Esophagus squamous epithelium (tissue), 4 donors: ENCODE measurements around the gene SNX2.

Experiments
- POLR2A ChIP-seq, 4 donors: fragments of 450-650 bp; IDR thresholded peaks; one replicate each; pipeline ENCODE4 v1.6.1; 2017; ENCODE audit warnings: antibody characterized with exemption in 4 of 4, mild to moderate bottlenecking in 4 of 4, moderate library complexity in 3 of 4
- TF ChIP-seq, protein P1 (sequence below), 6 experiments: fragments of 450-650 bp in 4 of 6; fragments of 200-600 bp in 2 of 6; sonication (generic) in 2 of 6; IDR thresholded peaks; one replicate each; pipeline ENCODE4 v1.5.1; 2016 to 2019; ENCODE audit warnings: antibody characterized with exemption in 6 of 6, mild to moderate bottlenecking in 4 of 6, moderate library complexity in 4 of 6

DNA sequence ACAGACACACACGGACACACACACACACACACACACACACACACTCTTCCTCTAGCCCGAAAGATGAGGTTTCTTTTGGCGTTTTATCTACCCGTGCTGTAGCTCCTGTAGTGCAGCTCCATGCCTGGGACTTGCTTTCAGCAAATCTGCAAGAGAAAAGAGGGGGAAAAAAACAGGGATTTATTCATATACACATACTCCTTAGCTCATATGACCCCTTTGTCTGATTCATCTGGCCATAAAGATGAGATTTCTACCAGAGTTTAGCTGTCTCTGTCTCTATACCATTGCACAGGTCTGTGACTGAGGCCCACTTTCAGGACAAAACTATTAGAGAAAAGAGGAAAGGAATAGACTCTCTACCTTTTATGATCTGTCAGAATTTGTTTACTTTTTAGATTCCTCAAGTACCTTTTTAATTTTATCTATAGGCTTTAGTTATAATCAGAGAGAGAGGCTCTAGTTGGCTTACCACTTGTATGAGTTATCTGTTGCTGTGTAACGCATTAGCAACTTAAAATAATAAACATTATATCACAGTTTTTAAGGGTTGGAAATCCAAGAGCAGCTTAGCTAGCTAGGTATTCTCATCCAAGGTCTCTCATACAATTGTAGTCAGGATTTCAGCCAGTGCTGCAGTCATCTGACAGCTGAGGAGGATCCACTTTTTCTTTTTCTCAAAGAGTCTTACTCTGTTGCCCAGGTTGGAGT lies 14.7 kb downstream of the SNX2 start:
- TF ChIP-seq POLR2A (IDR thresholded peaks at IDR 0.05) = no peak
- TF ChIP-seq, protein P1, sequence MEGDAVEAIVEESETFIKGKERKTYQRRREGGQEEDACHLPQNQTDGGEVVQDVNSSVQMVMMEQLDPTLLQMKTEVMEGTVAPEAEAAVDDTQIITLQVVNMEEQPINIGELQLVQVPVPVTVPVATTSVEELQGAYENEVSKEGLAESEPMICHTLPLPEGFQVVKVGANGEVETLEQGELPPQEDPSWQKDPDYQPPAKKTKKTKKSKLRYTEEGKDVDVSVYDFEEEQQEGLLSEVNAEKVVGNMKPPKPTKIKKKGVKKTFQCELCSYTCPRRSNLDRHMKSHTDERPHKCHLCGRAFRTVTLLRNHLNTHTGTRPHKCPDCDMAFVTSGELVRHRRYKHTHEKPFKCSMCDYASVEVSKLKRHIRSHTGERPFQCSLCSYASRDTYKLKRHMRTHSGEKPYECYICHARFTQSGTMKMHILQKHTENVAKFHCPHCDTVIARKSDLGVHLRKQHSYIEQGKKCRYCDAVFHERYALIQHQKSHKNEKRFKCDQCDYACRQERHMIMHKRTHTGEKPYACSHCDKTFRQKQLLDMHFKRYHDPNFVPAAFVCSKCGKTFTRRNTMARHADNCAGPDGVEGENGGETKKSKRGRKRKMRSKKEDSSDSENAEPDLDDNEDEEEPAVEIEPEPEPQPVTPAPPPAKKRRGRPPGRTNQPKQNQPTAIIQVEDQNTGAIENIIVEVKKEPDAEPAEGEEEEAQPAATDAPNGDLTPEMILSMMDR (IDR thresholded peaks at IDR 0.05) = no peak
